GM21515 (cell line): ENCODE data around the gene UNC79.

Experiments used
- ATAC-seq: cut with Tn5 transposase; IDR thresholded peaks from one replicate; pipeline ENCODE4 v1.9.1; 2021; ENCODE audit not compliant: unreplicated experiment

The UNC79 gene

DNA sequence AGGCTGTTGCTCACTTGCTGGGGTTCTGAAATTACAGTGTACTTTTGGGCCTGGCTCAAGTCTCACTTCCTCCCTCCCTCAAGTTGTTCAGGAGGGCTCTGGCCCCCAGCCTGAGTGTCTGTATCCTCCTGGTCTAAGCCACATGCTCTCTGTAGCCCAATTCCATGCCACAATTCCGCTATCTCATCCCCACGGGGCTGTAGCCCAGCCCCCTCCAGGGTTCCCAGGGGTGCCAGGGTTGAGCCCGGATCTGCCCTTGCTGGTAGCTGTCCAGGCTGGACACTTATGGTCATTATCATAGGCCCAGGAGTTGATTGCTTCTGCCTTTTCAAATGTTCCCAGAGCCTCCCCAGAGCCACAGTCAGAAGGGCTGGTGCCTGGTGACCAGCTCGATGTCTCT, 292.3 kb downstream of the UNC79 start:
- ATAC-seq = no peak

DNA sequence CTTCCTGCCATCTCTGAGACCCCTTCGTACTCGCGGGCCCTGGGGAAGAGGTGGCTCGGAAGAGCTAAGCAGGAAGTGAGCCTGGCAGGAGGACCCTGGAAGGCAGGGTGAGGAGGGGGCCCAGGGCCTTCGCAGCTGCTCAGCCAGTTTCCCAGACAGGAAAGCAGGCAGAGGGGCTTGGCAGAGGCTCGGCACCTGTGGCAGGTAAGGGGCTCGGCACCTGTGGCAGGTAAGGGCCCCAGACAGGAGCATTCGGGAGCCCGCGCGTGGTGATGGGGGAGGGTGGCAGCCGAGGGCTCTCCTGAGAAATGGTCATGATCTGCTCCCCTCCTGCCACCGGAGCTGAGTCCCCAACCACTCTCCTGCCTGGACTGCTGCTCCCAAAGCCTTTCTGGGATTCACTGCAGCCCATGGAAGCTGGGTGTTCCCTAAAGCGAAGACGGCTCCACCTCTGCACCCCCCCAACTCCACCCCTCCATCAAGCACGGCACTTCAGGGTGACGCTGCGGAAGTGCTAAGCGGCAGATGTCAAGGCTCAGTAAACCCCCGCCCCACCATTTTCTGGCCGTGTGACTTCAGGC, 294.4 kb downstream of the UNC79 start:
- no peak for ATAC-seq

DNA sequence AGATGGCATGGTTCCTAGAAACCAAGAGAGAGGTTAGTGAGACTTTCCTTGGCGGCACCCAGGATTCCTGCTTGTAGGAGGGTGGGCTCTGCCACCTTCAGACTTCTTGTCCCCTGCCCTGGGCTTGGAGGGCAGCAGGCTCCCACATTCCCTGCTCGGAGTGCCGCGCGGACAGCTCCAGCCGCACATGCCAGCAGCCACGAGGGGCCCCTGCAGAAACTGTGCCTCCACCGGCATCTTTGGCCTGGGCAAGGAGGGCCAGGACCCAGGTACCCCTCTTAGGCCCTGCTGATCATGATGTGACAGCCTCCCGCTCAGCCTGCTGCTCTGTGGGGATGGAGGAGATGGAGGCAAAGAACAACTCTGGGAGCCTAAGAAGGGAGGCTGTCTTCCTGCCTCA, 295.3 kb downstream of the UNC79 start:
- no peak for ATAC-seq

DNA sequence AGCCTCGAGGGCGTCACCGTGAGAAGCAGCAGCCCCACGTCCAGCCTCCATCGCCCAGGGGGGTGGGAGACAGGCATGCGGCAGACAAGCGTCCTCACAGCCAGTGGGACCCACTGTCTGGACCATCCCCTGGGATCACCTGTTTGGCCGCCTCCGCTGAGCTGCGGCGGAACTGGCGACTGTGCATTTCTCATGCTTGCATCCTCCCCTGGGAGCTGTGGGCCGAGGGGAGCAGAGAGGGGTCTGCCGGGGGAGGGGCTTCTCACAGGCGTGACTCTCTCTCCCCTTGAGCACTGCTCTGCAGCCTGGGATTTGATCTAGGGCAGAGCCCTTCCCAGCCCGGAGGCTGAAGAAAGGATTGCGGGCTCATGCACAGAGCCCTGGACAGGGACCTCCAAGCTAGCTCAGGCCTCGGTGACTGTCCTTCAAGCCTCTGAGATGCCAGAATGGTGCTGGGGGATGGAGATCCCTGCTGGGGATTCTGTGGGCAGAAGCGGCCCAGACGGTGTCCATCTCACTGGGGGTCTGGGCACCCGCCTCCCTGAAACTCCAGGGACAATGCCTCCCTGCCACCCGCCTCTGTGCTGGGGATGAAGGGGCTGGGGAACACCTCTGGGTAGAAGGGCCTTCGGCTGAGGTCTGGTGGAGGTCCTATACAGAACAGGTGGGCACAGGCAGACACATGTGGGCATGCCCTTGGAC, 296.5 kb downstream of the UNC79 start:
- no peak for ATAC-seq

DNA sequence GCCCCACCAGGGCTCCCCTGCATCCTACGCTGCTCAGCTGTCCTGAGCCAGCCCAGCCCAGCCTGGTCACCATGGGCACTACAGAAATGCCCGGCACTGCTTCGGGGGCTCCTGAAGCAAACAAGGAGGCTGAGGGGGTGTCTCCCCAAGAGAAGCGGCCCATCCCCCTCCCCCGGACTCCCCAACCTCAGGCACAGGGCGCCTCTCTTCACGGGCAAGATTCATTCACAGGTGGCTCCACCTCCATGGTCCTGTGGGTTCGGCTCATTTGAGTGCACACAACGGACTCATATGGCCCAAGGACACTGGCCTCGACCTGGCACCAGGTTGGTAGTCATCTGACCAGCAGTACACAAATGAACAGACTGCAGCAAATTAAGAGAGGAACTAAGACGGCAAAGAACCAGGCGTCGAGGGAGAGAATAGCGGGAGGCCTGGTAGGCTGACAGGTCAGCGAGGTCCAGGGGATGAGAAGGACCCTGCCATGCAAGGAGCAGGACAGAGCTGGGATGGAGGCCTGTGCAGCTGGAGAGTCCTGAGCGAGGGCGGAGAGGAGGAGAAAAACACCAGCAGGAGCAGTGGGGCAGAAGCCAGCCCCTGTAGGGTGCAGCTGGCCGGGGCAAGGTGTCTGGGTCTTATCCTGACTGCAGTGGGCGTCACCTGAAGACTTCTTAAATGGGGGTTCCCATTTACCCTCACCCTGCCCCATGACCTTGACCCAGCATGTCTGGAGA, 297.3 kb downstream of the UNC79 start:
- ATAC-seq = no peak

DNA sequence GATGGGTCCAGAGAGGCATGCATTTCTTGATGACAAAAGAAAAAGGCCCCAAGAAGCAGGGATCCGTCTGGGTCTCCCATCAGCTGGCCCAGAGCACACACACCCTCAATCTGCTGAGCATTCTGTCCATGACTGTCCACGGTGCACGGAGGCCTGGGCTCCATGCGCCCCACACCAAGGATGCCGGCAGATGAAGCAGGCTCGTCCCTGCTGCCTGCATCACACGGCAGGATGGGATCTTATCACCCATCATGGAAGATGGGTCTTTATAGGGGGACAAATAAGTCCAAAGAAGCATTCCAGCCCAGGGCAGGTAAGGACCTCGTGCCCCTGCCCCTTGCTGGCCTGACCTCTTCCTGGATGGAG, 297.9 kb downstream of the UNC79 start:
- no peak for ATAC-seq

DNA sequence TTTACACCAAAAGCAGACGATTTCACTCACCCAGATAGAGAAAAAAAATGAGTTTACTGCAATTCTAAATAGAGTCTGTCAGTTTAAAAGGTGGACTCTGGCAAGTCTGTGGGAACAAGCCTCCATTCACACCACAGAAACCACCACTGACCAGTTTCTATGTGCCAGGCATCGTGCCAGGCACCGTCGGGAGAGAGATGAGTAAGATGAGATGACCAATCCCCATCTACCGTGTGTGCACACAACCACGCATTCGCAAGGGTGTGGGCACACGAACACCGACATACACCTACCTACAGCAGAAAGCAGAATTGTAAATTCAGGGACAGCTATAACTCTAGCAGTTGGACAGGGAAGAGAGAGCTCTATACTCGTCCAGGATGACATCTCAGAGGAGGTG, 299.3 kb downstream of the UNC79 start:
- ATAC-seq = no peak

DNA sequence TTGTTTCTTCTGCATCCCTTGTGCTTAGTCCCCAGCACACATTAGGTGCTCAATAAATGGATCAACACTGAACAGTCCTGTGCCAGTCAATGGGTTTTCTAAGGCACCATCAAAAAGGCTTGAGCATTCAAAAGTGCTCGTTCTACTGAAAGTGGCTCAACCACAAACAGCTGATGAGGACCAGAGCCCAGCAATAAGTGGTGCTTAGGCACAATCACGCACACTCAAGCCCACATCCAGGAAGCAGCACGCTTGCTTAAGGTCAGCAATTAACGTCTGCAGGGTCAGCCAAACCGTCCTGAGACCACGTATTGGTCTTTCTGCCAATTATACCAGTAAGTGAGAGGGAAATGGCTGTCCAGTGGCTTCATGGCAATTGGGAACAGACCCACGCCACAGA, 301.0 kb downstream of the UNC79 start:
- ATAC-seq = no peak

DNA sequence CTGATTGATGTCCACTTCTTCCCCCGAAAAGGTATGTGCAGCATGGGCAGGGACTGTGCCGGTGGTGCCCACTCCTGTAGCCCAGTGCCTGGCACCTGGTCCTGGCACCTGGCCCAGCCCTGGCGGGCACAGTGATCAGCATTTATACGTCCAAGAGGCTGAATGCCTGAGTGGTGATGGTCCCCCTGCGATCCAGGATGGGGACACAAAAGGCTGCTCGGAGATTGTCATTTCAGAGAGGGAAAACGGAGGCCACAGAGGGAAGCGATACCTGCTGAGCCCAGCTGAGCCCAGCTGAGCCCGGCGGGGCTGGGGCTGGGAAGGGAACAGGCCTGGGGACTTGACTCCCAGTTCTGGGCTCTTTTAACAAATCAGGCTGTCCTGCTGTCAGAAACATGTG, 301.8 kb downstream of the UNC79 start:
- no peak for ATAC-seq

DNA sequence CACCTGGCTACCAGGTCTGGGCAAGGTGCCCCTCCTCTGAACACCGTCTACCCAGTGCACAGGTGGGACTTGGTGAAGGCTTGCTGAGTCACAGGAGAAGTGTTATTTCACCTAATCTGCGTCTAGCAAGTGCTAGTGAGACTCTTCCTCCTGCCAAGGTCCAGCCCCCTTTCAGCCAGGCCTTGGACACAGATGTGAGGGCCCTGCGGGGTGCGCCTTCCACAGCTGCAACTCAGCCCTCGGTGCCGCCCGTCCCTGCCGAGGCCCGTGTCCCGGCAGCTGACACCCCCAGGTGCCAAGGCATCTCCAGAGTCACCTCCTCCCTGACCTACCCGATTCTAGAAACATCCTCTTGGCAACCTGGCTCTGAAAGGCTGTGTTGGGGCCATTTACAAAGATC, 302.5 kb downstream of the UNC79 start:
- ATAC-seq = no peak

DNA sequence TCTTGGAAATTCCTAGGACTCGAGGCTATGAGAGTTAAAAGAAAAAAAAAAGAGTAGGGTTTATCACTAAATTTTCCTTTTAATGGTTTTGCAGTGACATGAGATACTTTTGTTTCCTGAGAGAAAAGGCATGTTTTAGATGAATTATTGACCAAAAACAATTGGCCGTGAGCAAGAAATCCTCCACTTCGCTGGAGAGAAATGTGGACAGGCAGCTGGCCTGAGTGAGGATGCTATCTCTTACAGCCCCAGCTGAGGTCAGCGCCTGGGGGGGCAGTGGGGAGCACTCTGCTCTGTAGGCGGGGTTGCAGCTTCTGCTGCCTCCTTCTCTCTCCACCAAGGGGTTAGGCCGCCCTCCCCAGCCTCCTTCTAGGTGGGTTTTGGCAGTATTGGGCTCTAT, 302.9 kb downstream of the UNC79 start:
- no peak for ATAC-seq

DNA sequence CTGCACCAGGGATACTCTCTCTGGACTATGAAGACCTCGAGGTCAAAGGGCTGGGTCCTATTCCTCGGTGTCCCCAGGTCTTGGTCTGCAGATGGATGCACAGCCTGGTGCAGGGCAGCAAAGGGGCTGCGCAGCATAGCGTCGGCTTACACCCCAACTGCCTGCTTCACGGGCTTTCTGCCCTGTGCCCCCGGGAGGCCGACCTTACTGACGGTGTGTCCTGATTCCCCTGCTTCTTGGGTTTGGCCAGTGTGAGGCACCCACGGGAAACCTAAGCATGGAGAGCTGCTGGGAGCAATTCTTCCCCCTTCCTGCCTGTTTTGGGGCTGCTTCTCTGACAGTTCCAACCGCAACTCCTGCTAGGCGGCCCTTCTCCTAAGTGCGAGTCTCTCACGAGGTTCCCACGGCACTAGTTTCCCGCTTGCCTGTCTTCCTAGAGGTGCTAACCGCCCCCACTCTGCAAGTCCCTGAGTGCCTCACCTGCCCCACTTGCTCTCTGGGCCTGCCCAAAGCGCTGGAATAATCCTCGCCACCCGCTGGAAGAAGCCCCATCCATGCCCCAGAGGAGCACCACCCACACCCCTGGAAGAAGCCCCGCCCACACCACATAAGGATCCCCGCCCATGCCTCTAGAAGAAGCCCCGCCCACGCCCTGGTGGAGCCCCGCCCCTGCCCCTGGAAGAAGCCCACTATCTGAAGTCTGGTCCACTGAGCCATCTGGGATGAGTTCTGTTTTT, 303.5 kb downstream of the UNC79 start:
- ATAC-seq = no peak

DNA sequence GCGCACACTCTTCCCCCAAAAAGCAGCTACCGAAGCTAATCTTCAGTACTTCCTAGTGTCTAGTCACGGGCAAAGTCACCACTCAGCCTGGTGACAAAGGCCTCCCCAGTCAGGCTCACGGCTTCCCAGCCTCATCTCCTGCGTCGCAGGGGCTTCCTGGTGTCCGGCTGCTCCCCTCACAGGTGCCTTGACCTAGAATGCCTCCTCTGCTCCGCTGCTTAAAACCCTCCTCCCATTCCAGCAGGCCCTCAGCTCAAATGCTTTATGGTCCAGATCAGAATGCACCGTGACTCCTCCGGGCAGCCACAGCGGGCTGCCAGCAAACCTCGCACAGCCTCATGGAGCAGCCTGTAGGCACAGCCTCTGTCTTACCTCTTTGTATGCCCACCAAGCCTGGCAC, 304.5 kb downstream of the UNC79 start:
- no peak for ATAC-seq

DNA sequence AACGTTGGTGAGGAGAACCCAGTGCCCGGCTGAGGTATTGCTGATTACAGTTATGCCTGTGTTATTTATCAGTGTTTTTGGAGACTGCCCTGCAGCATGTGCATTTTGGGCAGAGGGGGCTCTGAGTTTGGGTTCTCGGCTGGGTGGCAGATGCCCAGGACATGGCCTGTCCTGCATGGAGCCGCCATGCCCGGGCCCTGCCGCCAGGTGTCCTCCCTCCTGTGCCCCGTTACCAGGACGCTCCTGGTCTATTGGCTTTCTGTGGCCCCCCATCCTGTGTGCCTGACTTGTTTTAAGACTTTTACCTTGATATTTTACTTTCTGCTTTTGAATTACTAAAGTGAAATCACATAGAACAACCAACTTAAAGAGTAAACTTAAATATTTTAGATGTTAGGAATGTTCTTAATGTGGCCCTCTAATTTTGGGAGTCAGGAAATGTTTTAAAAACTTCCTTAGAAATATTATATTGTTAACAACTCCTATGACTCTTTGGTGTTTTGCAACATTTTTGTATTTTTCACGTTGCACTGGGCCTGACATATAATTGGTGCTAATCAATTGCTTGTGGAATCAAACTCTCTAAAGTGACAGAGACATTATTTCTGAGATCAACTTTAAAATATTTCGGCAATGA, 305.8 kb downstream of the UNC79 start:
- ATAC-seq = no peak

DNA sequence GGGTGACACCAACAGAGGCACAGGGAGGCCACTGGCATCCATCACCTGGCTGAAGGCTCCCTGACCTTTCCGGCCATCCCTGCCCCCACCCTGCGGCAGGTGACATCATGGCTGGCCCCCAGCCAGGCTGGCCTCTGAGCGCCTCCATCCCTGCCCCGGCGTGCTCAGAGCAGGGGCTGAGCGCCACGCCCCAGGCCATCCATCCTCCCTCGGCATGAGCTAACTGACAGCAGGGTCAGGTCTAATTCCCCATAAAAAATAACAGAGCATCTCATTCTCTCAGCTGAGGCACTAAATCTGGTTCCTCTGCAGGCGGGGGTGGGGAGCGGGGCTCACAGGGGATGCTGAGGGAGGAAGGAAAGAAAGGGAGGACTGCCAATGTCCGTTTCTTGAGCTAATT, 306.9 kb downstream of the UNC79 start:
- ATAC-seq = no peak

DNA sequence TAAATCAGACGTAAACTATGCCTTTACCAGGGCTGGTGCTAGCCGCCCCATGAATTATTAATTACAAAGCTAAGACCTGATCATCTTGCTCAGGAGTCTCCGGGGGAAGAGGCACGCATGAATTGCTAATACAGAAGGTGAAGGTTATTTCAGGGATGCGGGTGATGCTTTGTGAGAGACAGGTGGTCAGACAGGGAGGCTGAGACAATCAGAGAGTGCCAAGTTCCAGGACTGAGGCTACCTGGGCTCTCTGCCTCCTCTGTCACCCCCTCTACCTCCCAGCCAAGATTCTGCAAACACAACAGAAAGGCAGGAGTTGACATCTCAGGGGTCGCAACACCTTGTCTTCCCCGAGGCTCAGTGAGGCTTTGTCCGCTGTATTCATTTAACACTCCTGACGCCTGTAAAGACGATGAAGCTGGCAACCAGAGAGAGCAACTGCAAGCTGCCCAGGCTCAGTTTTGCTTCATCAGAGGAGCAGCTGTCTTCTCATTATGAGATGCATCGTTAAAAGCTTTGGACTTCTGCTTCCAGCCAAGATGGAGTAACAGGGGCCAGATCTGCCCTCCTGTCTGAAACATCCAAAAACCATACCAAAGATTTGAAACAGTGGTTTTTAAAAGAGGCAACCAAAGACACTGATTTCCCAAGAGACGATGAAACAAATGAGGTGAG, 311.0 kb downstream of the UNC79 start:
- ATAC-seq = no peak

DNA sequence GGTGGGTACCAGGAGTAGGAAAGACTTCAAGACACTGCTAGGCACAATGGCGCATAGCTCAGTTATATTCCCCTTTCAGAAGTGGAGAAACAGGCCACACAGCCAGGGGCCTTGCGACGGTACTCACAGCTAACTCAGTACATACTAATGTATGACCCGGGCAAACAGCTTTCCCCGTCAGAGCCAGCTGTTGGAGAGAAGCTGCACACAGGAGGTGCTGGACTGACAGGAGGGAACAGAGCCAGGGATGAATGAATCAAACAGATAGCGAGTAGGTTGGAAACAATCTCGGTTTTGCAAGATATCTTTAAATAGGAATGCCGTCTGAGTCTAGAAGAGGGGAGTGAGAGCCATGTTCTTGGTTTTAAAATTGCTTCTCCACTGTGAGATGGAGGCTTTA, 312.0 kb downstream of the UNC79 start:
- ATAC-seq = no peak

DNA sequence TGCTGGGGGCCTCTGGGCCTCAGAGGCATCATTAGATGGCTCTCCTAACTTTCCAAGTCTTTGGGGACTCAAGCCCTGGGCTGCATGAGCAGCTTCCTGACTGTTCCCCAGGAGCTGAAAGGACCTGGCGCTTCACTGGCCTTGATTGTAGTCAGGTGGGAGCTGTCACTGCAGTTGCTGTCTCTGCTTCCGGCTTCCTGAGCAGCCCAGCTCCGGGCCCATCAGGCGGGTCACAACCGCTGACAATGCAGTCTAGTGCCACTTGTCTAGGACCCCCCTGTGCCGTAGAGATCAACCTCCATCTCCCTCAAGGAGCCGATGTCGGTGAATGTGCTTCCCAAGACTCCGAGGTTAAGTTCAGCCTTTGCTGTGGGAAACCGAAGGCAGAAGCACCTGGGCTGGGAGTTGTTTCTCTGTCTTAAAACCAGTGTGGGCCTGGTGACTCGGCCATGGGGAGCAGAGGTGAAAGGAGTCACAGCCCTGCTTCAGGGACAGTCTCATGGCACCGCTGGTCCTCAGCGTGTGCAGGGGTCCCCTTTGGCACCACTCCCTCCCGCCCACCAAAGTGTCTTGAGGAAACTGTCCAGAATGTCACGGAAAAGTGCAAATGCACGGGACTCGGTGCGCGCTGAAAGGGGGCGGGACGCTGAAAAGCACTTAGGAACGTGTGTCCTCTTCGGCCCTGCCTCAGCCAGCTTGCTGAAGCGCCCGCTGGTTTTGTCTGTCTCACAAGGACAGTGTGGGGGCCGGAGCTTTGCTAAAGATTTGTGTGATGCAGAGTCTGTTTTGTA, 312.7 kb downstream of the UNC79 start:
- no peak for ATAC-seq

DNA sequence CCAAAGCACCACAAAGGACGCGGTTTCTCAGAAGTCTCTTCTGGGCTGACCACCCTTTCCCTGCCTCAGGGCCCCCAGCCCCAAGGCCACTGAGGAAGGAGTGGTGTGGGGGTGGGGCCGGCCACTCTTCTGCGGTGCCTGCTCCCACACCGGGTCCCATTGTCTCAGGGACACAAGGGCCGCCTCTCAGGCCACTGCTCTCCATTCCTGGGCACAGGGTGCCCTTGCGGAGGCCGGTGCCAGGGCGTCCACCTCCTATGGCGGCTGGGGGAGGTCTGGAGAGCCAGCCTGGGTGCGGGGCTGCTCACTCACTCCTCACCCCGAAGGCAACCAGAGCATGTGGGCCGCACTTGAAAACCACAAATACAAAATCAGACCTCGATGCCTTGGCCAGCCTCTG, 313.4 kb downstream of the UNC79 start:
- no peak for ATAC-seq

DNA sequence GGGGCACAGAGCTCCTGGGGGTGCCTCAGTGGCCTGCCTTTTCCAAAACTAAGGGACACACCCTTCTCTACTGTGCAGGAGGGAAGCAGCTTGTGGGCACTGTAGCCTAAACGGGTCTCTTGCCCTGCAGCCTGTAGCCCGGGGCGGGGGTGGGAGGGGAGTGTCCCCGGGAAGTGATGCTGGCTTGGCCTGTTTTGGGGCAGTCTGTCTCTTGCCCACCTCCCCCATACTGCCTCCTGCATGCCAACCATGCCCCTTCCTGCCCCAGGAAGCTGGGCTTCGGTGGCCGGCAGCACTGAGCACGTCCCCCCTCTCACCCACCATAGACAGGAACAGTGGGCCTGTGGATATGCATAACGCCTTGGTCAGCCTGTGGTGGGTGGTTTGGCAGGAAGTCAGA, 314.1 kb downstream of the UNC79 start:
- no peak for ATAC-seq
